HepG2 (cell line): Measurements from ENCODE around the gene GPBP1. TPM values are rescaled to one million over a fixed set of nuclear protein-coding genes. Genes with fewer than 3 reads are reported as not detected.
A peak's percentile ranks its signal among the peaks of the same experiment; 100 is the strongest.

Source experiments
- EEA1 ChIP-seq: sonication (generic); formaldehyde crosslinking; IDR thresholded peaks from 2 replicates; pipeline ENCODE4 v1.5.1; 2020; ENCODE audit warnings: mild to moderate bottlenecking, missing genetic modification reagents, borderline replicate concordance
- FOXP1 ChIP-seq, 2 experiments: fragments of 450-650 bp in 1 of 2; IDR thresholded peaks; 2 replicates each; pipeline ENCODE4 v1.6.1; 2017 to 2018; ENCODE audit warnings: antibody characterized with exemption in 1 of 2
- HES4 ChIP-seq: sonication (generic); formaldehyde crosslinking; IDR thresholded peaks from 2 replicates; pipeline ENCODE4 v1.9.0; 2021; ENCODE audit warnings: mild to moderate bottlenecking, missing genetic modification reagents, borderline replicate concordance
- HHEX ChIP-seq: IDR thresholded peaks from 2 replicates; pipeline ENCODE4 v1.6.1; 2016; ENCODE audit warnings: control low read depth
- HNF4G ChIP-seq, 2 experiments: sonication (generic) in 1 of 2; formaldehyde crosslinking in 1 of 2; IDR thresholded peaks; 2 replicates each; pipeline versions ENCODE4 v1.4.0 to v1.6.1; 2011 to 2020; ENCODE audit warnings: borderline replicate concordance in 2 of 2, low read depth in 2 of 2, mild to moderate bottlenecking in 2 of 2, low read length in 1 of 2, missing genetic modification reagents in 1 of 2, moderate library complexity in 1 of 2
- RAD51 ChIP-seq: fragments of 450-650 bp; IDR thresholded peaks from 2 replicates; pipeline ENCODE4 v1.6.1; 2016; ENCODE audit warnings: borderline replicate concordance
- RBM39 ChIP-seq: fragments of 200-400 bp; formaldehyde crosslinking; IDR thresholded peaks from one replicate; pipeline ENCODE4 v1.6.1; 2018; ENCODE audit warnings: antibody characterized with exemption, mild to moderate bottlenecking, low read depth, low read length; ENCODE audit not compliant: poor library complexity, severe bottlenecking
- REPIN1 ChIP-seq: sonication (generic); formaldehyde crosslinking; IDR thresholded peaks from 2 replicates; pipeline ENCODE4 v1.8.0; 2022; ENCODE audit warnings: missing genetic modification reagents, low read depth, mild to moderate bottlenecking, borderline replicate concordance
- SKI ChIP-seq: fragments of 450-650 bp; IDR thresholded peaks from one replicate; pipeline ENCODE4 v1.6.1; 2018; ENCODE audit warnings: mild to moderate bottlenecking; ENCODE audit not compliant: partially characterized antibody
- SMYD3 ChIP-seq: sonication (generic); formaldehyde crosslinking; IDR thresholded peaks from 2 replicates; pipeline ENCODE4 v1.8.1; 2023; ENCODE audit warnings: mild to moderate bottlenecking, missing genetic modification reagents
- ZFP41 ChIP-seq: sonication (generic); formaldehyde crosslinking; IDR thresholded peaks from 2 replicates; pipeline ENCODE4 v1.4.0; 2020; ENCODE audit warnings: mild to moderate bottlenecking, missing genetic modification reagents, borderline replicate concordance
- ZNF101 ChIP-seq: sonication (generic); formaldehyde crosslinking; IDR thresholded peaks from 2 replicates; pipeline ENCODE4 v1.4.0; 2020; ENCODE audit warnings: mild to moderate bottlenecking, low read depth, missing genetic modification reagents, borderline replicate concordance
- ZNF224 ChIP-seq: sonication (generic); formaldehyde crosslinking; IDR thresholded peaks from 2 replicates; pipeline ENCODE4 v1.5.0; 2020; ENCODE audit warnings: mild to moderate bottlenecking, missing genetic modification reagents
- ZNF451 ChIP-seq: sonication (generic); formaldehyde crosslinking; IDR thresholded peaks from 2 replicates; pipeline ENCODE4 v1.5.0; 2020; ENCODE audit warnings: mild to moderate bottlenecking, missing genetic modification reagents
- ZNF572 ChIP-seq: sonication (generic); formaldehyde crosslinking; IDR thresholded peaks from 2 replicates; pipeline ENCODE4 v1.5.1; 2020; ENCODE audit warnings: mild to moderate bottlenecking, missing genetic modification reagents
- ZNF614 ChIP-seq: IDR thresholded peaks from 2 replicates; pipeline ENCODE4 v1.6.1; 2018; ENCODE audit warnings: missing biosample characterization, missing genetic modification reagents, inconsistent platforms, borderline replicate concordance
- ZNF629 ChIP-seq: sonication (generic); formaldehyde crosslinking; conservative IDR thresholded peaks from 2 replicates; pipeline ENCODE4 v1.5.0; 2020; ENCODE audit warnings: missing genetic modification reagents
- ZNF766 ChIP-seq: sonication (generic); formaldehyde crosslinking; IDR thresholded peaks from 2 replicates; pipeline ENCODE4 v1.5.0; 2020; ENCODE audit warnings: missing genetic modification reagents, borderline replicate concordance
- polyA plus RNA-seq, 8 experiments: library from polyadenylated mRNA; depleted of rRNA in 3 of 8; stranded (reverse) in 7 of 8; unstranded in 1 of 8; fragments of >200 nt; fragmentation: Illumina TruSeq in 4 of 8; extraction: Trizol in 4 of 8; gene quantifications; 2 replicates each; pipeline versions ENCODE4 v1.2.1 to v1.2.3, GENCODE V29; 2011 to 2016; ENCODE audit warnings: low read depth in 4 of 8, missing spikeins in 1 of 8, mixed read lengths in 1 of 8; ENCODE audit not compliant: insufficient read depth in 1 of 8
- total RNA-seq, 5 experiments: library from RNA; depleted of rRNA; stranded (reverse); fragments of >200 nt; fragmentation: Illumina TruSeq; extraction: Trizol; gene quantifications; 2 replicates each; pipeline ENCODE4 v1.2.3, GENCODE V29; 2016; ENCODE audit warnings: low read depth in 1 of 5
- TF ChIP-seq, protein P1 (sequence below): sonication (generic); formaldehyde crosslinking; IDR thresholded peaks from 2 replicates; pipeline ENCODE4 v1.5.1; 2020; ENCODE audit warnings: mild to moderate bottlenecking, missing genetic modification reagents
- TF ChIP-seq, protein P2 (sequence below): sonication (generic); formaldehyde crosslinking; IDR thresholded peaks from 2 replicates; pipeline ENCODE4 v1.4.0; 2020; ENCODE audit warnings: low read depth, mild to moderate bottlenecking, missing genetic modification reagents
- TF ChIP-seq, protein P3 (sequence below): sonication (generic); formaldehyde crosslinking; IDR thresholded peaks from 2 replicates; pipeline ENCODE4 v1.5.0; 2020; ENCODE audit warnings: mild to moderate bottlenecking, low read depth, missing genetic modification reagents, borderline replicate concordance
- TF ChIP-seq, protein P4 (sequence below): sonication (generic); formaldehyde crosslinking; IDR thresholded peaks from 2 replicates; pipeline ENCODE4 v1.9.0; 2021; ENCODE audit warnings: missing genetic modification reagents, borderline replicate concordance

Gene GPBP1
- total and polyA plus RNA-seq, 2 of the 13 experiments (the other 11 are each of a cell fraction or from before 2014, with no cell fraction given) = 27.1 to 72.2 TPM

DNA sequence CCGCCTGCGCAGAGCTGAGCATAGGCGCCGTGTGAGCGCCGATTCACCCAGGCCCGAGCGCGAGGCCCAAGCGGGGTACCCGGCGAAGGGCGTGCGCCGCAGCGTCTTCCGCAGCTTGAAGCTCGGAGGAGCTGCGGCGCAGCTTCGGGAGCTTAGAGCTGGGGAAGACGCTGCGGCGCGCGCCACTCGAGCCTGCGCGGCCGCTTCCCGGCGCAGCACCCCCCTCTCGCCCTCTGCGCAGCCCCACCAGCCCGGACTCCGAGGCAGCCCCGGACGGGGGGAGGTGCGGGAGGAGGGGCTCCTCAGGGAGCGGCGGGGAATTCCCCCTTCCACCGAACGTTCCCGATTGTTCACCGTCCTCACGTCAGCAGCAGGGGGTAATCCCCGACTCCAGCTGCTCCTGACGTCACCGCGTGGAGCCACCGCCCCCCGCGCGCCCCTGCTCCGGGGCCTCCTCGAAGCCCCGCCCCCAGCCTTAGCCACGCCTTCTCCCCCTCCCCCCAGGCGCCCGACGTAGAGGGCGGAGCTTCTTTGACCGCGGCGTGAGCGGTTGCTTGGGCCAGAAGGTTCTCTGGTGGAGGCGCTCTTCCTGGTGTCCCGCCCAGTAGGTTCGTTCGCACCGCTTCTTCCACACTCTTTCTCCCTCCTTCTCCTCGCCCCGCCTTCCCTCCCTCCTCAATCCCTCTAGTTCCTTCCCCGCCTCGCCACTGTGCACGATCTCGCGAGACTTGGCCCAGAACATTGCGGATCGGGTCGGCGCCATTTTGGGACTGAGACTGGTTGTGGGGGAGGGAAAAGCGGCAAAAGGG, at the start of gene GPBP1 (continued):
- no peak for TF ChIP-seq ZNF224
- TF ChIP-seq ZNF572 = no peak; the same call in 1 of the 2 replicates
- no peak for TF ChIP-seq RBM39
- TF ChIP-seq ZNF766 (CRISPR knock-in tag) = no peak
- TF ChIP-seq, protein P1, sequence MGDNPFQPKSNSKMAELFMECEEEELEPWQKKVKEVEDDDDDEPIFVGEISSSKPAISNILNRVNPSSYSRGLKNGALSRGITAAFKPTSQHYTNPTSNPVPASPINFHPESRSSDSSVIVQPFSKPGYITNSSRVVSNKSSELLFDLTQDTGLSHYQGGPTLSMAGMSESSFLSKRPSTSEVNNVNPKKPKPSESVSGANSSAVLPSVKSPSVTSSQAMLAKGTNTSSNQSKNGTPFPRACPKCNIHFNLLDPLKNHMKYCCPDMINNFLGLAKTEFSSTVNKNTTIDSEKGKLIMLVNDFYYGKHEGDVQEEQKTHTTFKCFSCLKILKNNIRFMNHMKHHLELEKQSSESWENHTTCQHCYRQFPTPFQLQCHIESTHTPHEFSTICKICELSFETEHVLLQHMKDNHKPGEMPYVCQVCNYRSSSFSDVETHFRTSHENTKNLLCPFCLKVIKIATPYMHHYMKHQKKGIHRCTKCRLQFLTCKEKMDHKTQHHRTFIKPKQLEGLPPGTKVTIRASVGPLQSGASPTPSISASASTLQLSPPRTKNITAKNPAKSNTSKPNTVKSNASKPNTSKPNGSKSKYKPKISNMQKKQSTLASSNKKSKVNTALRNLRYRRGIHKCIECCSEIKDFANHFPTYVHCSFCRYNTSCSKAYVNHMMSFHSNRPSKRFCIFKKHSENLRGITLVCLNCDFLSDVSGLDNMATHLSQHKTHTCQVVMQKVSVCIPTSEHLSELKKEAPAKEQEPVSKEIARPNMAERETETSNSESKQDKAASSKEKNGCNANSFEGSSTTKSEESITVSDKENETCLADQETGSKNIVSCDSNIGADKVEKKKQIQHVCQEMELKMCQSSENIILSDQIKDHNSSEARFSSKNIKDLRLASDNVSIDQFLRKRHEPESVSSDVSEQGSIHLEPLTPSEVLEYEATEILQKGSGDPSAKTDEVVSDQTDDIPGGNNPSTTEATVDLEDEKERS (CRISPR knock-in tag) = no peak
- TF ChIP-seq HHEX (CRISPR knock-in tag) = no peak; the same call in 1 of the 2 replicates
- TF ChIP-seq, protein P2, sequence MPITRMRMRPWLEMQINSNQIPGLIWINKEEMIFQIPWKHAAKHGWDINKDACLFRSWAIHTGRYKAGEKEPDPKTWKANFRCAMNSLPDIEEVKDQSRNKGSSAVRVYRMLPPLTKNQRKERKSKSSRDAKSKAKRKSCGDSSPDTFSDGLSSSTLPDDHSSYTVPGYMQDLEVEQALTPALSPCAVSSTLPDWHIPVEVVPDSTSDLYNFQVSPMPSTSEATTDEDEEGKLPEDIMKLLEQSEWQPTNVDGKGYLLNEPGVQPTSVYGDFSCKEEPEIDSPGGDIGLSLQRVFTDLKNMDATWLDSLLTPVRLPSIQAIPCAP (CRISPR knock-in tag) = no peak
- TF ChIP-seq FOXP1 (IDR thresholded peaks at IDR 0.05) = no peak
- no peak; the same call in 1 of the 2 replicates for TF ChIP-seq FOXP1 (CRISPR knock-in tag; IDR thresholded peaks at IDR 0.05)
- TF ChIP-seq, protein P3, sequence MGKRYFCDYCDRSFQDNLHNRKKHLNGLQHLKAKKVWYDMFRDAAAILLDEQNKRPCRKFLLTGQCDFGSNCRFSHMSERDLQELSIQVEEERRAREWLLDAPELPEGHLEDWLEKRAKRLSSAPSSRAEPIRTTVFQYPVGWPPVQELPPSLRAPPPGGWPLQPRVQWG (CRISPR knock-in tag) = no peak
- TF ChIP-seq EEA1 (CRISPR knock-in tag) = no peak
- TF ChIP-seq RAD51 = no peak
- TF ChIP-seq ZNF629 (CRISPR knock-in tag) = no peak
- peak; percentile 23 for TF ChIP-seq SKI
- TF ChIP-seq ZNF101 (CRISPR knock-in tag) = no peak
- no peak for TF ChIP-seq ZFP41 (CRISPR knock-in tag)
- TF ChIP-seq REPIN1 (CRISPR knock-in tag) = peak; percentile 82
- TF ChIP-seq HES4 = 0 out of 2 replicates have a peak, but pooled peaks have one; percentile 1
- TF ChIP-seq SMYD3 = no peak; the same call in 1 of the 2 replicates
- TF ChIP-seq, protein P4, sequence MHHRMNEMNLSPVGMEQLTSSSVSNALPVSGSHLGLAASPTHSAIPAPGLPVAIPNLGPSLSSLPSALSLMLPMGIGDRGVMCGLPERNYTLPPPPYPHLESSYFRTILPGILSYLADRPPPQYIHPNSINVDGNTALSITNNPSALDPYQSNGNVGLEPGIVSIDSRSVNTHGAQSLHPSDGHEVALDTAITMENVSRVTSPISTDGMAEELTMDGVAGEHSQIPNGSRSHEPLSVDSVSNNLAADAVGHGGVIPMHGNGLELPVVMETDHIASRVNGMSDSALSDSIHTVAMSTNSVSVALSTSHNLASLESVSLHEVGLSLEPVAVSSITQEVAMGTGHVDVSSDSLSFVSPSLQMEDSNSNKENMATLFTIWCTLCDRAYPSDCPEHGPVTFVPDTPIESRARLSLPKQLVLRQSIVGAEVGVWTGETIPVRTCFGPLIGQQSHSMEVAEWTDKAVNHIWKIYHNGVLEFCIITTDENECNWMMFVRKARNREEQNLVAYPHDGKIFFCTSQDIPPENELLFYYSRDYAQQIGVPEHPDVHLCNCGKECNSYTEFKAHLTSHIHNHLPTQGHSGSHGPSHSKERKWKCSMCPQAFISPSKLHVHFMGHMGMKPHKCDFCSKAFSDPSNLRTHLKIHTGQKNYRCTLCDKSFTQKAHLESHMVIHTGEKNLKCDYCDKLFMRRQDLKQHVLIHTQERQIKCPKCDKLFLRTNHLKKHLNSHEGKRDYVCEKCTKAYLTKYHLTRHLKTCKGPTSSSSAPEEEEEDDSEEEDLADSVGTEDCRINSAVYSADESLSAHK (CRISPR knock-in tag) = no peak
- no peak for TF ChIP-seq ZNF451 (CRISPR knock-in tag)
- TF ChIP-seq HNF4G (IDR thresholded peaks at IDR 0.05; ENCODE audit: borderline replicate concordance, low read depth, low read length) = peak; percentile 36; the same call in 1 of the 2 replicates
- no peak for TF ChIP-seq HNF4G (CRISPR knock-in tag; IDR thresholded peaks at IDR 0.05; ENCODE audit: borderline replicate concordance, low read depth)
- peak; percentile 86 for TF ChIP-seq ZNF614 (CRISPR knock-in tag)
